Tibial nerve (tissue), 4 donors: ENCODE measurements around the gene ANO2.

Source experiments
- EP300 ChIP-seq, 2 donors: sonication (generic); formaldehyde crosslinking; IDR thresholded peaks; one replicate each; pipeline ENCODE4 v1.6.1; 2017; ENCODE audit warnings: antibody characterized with exemption in 2 of 2, mild to moderate bottlenecking in 1 of 2
- TF ChIP-seq, protein P1 (sequence below), 5 experiments: fragments of 200-600 bp in 3 of 5; fragments of 450-650 bp in 2 of 5; sonication (generic) in 3 of 5; IDR thresholded peaks; one replicate each; pipeline ENCODE4 v1.5.1; 2016 to 2019; ENCODE audit warnings: antibody characterized with exemption in 5 of 5, mild to moderate bottlenecking in 3 of 5, moderate library complexity in 2 of 5

- TF ChIP-seq, protein P1, sequence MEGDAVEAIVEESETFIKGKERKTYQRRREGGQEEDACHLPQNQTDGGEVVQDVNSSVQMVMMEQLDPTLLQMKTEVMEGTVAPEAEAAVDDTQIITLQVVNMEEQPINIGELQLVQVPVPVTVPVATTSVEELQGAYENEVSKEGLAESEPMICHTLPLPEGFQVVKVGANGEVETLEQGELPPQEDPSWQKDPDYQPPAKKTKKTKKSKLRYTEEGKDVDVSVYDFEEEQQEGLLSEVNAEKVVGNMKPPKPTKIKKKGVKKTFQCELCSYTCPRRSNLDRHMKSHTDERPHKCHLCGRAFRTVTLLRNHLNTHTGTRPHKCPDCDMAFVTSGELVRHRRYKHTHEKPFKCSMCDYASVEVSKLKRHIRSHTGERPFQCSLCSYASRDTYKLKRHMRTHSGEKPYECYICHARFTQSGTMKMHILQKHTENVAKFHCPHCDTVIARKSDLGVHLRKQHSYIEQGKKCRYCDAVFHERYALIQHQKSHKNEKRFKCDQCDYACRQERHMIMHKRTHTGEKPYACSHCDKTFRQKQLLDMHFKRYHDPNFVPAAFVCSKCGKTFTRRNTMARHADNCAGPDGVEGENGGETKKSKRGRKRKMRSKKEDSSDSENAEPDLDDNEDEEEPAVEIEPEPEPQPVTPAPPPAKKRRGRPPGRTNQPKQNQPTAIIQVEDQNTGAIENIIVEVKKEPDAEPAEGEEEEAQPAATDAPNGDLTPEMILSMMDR (IDR thresholded peaks at IDR 0.05) = no peak
- no peak for TF ChIP-seq EP300 (IDR thresholded peaks at IDR 0.05)
Measured at GRCh38 chr12:5861416-5861815, 83.6 kb downstream of the ANO2 start.
